HG03439 (cell line): ENCODE measurements around the gene RASEF.

Source experiments
- ATAC-seq: cut with Tn5 transposase; IDR thresholded peaks from one replicate; pipeline ENCODE4 v1.9.1; 2021; ENCODE audit warnings: mild to moderate bottlenecking, moderate library complexity; ENCODE audit not compliant: unreplicated experiment

Gene RASEF

GRCh38 chr9:83059417-83059816 lies 3.5 kb downstream of the RASEF start:
- ATAC-seq, result no peak

- ATAC-seq, result no peak
These were observed 6.0 kb downstream of the RASEF start for GRCh38 chr9:83056911-83057310.

- no peak for ATAC-seq
These were observed 6.8 kb downstream of the RASEF start for GRCh38 chr9:83056174-83056573.

GRCh38 chr9:83047839-83048775 lies 14.8 kb downstream of the RASEF start:
- no peak for ATAC-seq

- no peak for ATAC-seq
These were observed 19.3 kb downstream of the RASEF start for GRCh38 chr9:83043597-83043996.

GRCh38 chr9:83041771-83042170 lies 21.2 kb downstream of the RASEF start:
- no peak for ATAC-seq

GRCh38 chr9:83039303-83039702 lies 23.6 kb downstream of the RASEF start:
- no peak for ATAC-seq

GRCh38 chr9:83036043-83036442 lies 26.9 kb downstream of the RASEF start:
- ATAC-seq, result no peak

- ATAC-seq, result no peak
These were observed 27.8 kb downstream of the RASEF start for GRCh38 chr9:83035143-83035542.

GRCh38 chr9:83034587-83034986 lies 28.4 kb downstream of the RASEF start:
- no peak for ATAC-seq

GRCh38 chr9:83034026-83034425 lies 28.9 kb downstream of the RASEF start:
- ATAC-seq, result no peak

GRCh38 chr9:83032065-83032625 lies 30.8 kb downstream of the RASEF start:
- no peak for ATAC-seq

- ATAC-seq, result no peak
These were observed 32.4 kb downstream of the RASEF start for GRCh38 chr9:83030391-83031107.

GRCh38 chr9:83029531-83030137 lies 33.3 kb downstream of the RASEF start:
- ATAC-seq, result no peak

GRCh38 chr9:83027153-83027891 lies 35.6 kb downstream of the RASEF start:
- no peak for ATAC-seq

GRCh38 chr9:83024506-83025125 lies 38.3 kb downstream of the RASEF start:
- no peak for ATAC-seq

- no peak for ATAC-seq
These were observed 39.8 kb downstream of the RASEF start for GRCh38 chr9:83023151-83023550.

GRCh38 chr9:83020864-83021263 lies 42.1 kb downstream of the RASEF start:
- no peak for ATAC-seq

GRCh38 chr9:83020327-83020726 lies 42.6 kb downstream of the RASEF start:
- ATAC-seq, result no peak

GRCh38 chr9:83019246-83019645 lies 43.7 kb downstream of the RASEF start:
- ATAC-seq, result no peak
